CD4-positive, alpha-beta T cell treated with Interleukin-21 for 1 hour (primary cell): ENCODE measurements around the gene CH25H.
"Not testable (repeated sequence)": the region's sequence is repeated elsewhere in the genome, so short reads cannot be mapped to it uniquely, and the experiment has no call there.

Experiments
- DNase-seq: peaks from one replicate; pipeline ENCODE4 v3.0.0-alpha.2; 2020

CH25H gene

DNA sequence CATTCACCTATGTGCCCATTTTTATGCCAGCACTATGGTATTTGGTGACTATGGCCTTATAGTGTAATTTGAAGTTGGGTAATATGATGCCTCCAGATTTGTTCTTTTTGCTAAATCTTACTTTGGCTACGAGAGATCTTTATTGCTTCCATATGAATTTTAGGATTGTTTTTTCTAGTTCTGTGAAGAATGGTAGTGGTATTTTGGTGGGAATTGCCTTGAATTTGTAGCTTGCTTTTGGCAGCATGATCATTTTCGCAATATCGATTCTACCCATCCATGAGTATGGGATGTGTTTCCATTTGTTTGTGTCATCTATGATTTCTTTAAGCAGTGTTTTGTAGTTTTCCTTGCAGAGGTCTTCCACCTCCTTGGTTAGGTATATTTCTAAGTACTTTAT is 15.8 kb downstream of the CH25H start:
- DNase-seq, result not testable (repeated sequence)

GRCh38 chr10:89189211-89189734 is 17.8 kb downstream of the CH25H start:
- DNase-seq, result no peak

- no peak for DNase-seq
Measured at GRCh38 chr10:89185658-89186057, 21.5 kb downstream of the CH25H start.

GRCh38 chr10:89184638-89185037 is 22.5 kb downstream of the CH25H start:
- DNase-seq, result no peak

GRCh38 chr10:89183571-89183970 is 23.5 kb downstream of the CH25H start:
- DNase-seq, result no peak

GRCh38 chr10:89182894-89183293 is 24.2 kb downstream of the CH25H start:
- DNase-seq, result no peak

GRCh38 chr10:89175816-89176215 is 31.3 kb downstream of the CH25H start:
- DNase-seq, result no peak

GRCh38 chr10:89173075-89173474 is 34.0 kb downstream of the CH25H start:
- DNase-seq, result no peak

GRCh38 chr10:89171996-89172395 is 35.1 kb downstream of the CH25H start:
- DNase-seq, result no peak

DNA sequence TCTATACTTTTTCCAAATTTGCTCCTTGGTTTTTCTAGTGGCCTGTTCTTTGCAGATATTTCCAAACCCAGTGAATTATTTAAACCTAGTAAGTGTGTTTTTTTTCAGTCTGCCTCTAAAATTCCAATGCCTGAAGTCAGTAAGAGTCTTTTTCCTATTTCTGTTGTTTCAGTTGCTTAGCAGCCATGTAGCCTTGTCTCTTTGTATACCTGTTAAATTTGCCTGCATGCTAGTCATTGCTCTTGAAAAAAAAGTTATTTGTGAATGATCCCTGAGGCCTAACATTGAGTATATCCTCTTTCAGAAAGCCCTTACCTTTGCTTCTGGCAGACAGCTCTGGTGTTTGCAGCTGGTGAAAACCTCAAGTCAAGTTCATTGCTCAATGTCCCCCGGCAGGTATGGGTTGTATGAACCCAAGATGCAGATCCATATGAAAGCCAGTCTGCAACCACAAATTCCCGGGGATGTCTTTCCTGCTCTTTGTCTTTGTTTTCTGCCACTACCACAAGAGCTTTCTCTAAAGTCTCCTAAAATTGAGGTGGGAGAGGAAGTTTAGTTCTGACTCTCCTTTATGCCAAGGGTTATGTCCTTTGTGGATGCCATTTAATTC is 35.7 kb downstream of the CH25H start:
- no peak for DNase-seq

GRCh38 chr10:89168354-89168900 is 38.7 kb downstream of the CH25H start:
- DNase-seq, result not testable (repeated sequence)

DNA sequence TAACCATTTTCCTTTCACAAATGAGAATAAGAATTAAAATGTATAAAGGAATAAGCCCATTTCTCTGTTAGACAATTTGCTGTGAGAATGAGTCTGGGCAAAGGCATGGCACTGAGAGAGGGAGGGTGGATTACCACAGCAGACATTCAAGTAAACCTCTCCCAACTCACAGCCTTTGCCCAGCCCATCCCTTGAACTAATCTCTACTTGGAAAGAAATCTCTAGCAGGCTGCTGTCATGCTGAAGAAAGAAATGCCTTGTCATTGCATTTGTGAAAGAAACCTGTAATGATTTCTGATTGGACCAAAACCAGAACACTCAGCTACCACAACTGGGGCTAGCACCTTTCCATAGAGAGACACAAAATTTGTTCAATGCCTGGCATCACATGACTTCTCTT is 39.2 kb downstream of the CH25H start:
- no peak for DNase-seq

DNA sequence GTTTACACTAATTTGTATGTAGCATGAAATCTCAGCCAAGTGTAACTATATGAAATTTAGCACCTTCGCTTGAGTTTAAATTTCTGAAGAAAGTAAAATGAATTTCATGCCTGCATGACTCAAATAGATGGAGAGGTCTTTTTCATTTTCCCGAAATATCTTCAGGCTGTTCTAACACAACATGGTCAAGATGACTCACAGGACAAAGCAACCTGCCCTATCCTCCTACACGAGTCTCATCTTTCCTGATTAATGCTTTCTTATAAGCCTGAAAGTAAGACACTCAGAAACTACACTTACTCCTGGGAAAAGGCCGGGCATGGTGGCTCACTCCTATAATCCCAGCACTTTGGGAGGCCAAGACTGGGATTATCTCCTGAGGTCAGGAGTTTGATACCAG is 41.2 kb downstream of the CH25H start:
- no peak for DNase-seq

GRCh38 chr10:89164920-89165319 is 42.2 kb downstream of the CH25H start:
- DNase-seq, result no peak

DNA sequence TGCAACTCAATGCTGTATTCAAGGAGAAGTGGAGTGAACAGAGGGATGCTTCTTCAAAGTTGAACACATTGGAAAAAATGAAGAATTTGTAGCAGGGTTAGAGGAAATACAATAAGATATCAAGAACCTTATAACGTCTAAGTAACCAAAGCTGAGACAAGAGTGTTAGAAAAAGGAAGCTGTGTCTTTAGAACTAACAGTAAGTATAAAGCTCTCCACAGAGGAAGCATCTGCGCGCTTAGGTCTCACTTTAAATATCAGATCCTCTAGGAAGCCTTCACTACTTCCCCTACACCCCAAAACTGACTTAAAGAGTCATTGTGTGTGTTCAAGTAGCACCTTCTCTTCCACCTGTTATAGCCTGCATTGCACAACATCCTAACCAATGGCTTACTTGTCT is 43.0 kb downstream of the CH25H start:
- DNase-seq, result no peak

DNA sequence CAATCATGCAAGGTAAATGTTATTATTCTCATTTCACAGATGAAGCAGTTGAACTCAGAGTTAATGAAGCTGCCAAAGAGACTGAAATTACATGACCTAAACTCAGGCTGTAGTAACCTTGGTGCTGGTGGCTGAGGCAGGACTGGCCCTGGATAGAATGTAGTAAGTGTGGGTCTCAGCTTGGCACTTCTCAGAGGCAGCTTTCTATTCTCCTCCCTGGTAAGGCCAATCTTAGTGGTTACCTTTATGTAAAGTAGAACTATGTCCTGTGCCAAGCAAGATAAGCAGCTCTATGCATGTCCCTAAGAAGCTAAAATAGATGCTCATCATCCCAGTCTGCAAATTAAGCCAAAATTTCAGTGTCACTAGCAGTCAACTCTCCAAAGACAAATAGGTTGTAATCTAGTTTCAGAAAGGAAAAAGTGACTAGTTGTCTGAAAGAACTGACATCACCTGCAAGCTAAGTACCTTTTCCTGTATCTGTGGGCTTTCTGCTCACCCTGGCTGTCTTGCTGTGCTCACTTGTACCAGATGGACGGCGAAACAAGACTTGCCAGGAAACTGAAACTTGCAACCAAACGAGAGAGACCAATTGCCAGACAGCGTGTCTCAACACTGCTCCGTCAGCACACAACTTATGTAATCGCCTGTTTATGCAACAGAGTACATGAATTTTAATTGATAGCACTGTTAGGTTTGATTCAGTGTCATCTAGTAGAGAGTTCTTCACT is 43.7 kb downstream of the CH25H start:
- peak; percentile 45 for DNase-seq

DNA sequence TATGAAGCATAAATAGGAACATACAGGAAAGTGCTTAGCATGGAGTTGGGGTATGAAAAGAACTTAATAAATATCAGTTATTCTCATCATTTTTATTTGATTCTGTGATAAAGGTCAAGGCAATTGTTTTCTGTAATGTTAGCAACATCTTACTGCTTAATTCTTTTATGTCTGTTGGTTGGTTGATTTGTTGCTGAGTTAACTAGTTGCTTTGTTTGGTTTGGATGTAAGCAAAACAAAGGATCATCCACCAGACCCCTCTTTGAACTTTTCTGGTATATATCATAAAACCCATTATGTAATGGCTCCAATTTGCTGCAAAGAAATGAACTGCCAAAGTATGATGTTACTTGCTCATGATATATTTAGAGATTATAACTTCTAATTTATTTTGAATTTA is 44.5 kb downstream of the CH25H start:
- DNase-seq, result no peak

DNA sequence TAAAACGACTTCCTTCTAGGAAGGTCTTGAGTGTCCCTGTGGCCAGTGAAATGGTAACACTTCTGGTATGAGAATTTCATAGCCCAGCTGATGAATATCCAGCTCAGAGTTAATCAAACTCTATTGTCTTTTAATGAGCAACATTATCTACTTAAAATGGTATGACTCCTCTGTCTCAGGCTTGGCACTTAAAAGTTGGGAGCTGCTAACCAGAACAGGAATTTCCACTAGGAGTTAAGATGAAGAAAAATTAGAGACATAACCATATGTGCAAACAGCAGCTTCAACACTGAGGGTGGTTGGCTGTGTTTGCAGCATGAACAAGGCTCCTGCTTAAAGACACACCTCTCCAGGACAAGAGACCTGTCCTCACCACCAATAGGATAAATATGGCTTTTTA is 46.8 kb downstream of the CH25H start:
- no peak for DNase-seq

DNA sequence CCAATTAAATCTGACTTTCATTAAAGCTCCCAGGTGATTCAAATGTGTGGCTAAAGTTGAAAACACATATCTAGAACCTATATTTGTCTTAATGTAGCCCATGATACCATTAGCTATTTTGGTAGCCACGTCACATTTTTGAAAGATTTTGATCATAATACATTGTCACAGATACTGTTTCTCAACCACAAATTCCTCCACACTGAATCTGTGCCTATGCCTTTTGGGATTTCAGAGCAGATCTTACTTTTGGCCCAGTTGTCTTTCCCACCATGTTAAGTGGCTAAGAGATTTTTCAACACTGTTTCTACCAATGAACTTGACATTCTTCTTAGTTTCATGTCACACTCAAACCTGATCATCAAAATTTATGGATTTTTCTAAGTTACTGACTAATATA is 47.4 kb downstream of the CH25H start:
- no peak for DNase-seq

DNA sequence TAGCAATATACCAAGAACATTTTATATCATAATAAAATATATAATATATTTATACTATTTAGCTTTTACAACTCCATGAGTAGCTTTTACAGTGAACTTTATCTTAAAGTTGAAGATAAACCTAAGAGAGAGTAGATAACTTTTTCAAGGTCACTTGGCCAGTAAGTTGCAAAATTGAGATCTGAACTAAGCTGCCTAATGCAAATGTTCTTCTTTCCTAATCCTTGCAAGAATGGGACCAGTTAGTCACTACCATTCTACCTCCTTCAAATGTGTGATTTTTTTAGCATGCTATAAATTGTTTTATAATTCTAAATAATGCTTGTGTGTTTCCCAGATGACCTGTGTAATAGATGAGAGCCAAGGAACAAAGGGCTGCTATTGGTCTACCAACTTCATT is 47.8 kb downstream of the CH25H start:
- DNase-seq, result no peak

DNA sequence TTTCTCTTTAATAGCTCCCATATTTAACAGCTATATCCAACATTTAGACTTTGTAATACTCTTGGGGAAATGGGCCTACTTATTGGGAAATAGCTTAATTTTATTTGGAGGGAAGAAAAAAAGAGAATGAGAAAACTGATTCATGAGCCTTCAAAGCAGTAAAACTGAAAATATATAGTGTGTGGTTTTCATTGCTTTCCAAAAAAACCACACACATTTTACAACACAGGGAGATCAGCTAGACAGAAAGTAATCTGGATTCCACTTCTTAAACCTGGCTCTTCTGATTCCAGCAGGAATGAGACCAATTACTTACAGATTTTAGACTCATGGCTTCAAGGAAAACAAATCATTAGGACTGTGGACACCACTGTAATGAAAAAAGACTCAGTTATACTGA is 48.7 kb downstream of the CH25H start:
- no peak for DNase-seq

- no peak for DNase-seq
Measured at GRCh38 chr10:89156161-89156835, 50.8 kb downstream of the CH25H start.
